Measurements from ENCODE around the gene ADAMTSL1.

ADAMTSL1 gene

DNA sequence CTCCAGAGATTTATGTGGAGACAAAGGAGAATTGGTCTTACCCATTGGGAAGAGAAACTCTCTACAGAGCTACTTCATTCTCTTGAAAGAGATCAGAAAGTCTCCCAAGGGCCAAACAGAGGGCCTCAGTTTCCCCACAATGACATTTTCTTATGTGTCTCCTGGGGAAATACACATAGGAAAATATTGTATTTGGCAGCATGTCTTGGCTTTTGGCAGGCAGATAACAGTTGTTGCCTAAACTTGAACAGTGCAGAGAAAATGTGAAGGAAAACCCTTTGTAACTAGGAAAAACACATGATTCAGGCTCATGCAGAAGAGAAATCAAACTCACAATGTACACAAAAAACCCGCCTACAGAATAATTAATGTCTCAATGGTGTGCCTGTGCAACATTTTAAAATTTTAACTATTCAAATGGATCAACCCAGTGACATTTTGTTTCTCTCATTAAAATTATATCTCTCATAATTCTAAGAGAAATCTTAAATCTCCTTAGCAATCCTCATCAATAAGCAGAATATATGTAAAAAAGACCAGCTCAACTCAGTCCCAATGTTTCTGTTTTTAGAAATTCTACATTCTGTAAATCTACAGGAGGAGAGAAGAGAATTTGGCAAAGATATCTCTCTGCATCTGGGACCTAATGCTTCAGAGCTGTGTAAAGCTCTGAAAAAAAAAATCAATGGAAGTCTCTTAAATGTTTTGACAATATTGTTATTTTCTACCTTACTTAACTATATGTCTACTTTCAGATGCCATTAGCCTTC lies 205.1 kb downstream of the ADAMTSL1 start:
- Histone ChIP-seq H3K4me3 (IDR thresholded peaks at IDR 0.05; ENCODE audit: insufficient read depth, low read depth, low read length) (no peak overlapping the region), H3K36me3 (ENCODE audit: insufficient read depth) (no peaks in the 10 kb centered on the region)

DNA sequence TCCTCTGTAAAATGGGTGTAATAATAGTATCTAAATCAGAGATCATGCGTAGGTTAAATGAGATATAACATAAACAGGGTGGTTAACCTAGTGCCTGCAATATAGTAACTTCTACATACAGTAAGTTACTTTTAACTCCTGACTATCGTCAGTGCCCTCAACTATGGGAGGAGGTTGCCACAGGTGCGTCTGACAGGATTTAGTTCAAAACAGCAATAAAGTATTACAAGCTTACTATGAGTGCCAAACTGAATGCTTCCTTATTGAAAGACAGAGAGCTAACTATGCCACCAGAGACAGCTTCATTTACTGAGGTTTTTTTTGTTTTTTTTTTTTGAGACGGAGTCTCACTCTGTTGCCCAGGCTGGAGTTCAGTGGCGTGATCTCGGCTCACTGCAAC lies 209.0 kb downstream of the ADAMTSL1 start:
- TF ChIP-seq CTCF (conservative IDR thresholded peaks at IDR 0.05; ENCODE audit: low read depth, low read length), result no peak
- no peaks in the 10 kb centered on the region for H3K36me3 ChIP-seq (ENCODE audit: insufficient read depth)
- H3K4me3 ChIP-seq (IDR thresholded peaks at IDR 0.05; ENCODE audit: insufficient read depth, low read depth, low read length), result no peak overlapping the region
- H3K27ac ChIP-seq, result no peak overlapping the region
- no peak overlapping the region for H3K9ac ChIP-seq
- no peaks in the 10 kb centered on the region for H3K4me1 ChIP-seq (ENCODE audit: low read depth, poor library complexity, severe bottlenecking)
- no peak overlapping the region for H3K4me2 ChIP-seq
- H3K27me3 ChIP-seq (ENCODE audit: insufficient read depth, low read depth), result no peaks in the 10 kb centered on the region
- no peaks in the 10 kb centered on the region for H4K20me1 ChIP-seq (ENCODE audit: insufficient read depth)
- H3K79me2 ChIP-seq (ENCODE audit: insufficient read depth, low read depth), result no peaks in the 10 kb centered on the region
- no peak overlapping the region for H2AFZ ChIP-seq (ENCODE audit: low read depth)

More for the DNA sequence above, 205.1 kb downstream of the ADAMTSL1 start:
- H2AFZ ChIP-seq (ENCODE audit: low read depth), result no peak overlapping the region
- H3K79me2 ChIP-seq (ENCODE audit: insufficient read depth, low read depth), result no peaks in the 10 kb centered on the region
- H3K9ac ChIP-seq, result no peak overlapping the region
- no peaks in the 10 kb centered on the region for H3K27me3 ChIP-seq (ENCODE audit: insufficient read depth, low read depth)
- TF ChIP-seq CTCF (conservative IDR thresholded peaks at IDR 0.05; ENCODE audit: low read depth, low read length), result no peak
- H3K27ac ChIP-seq, result no peak overlapping the region
- no peaks in the 10 kb centered on the region for H3K4me1 ChIP-seq (ENCODE audit: low read depth, poor library complexity, severe bottlenecking)
- no peaks in the 10 kb centered on the region for H4K20me1 ChIP-seq (ENCODE audit: insufficient read depth)
- H3K4me2 ChIP-seq, result no peak overlapping the region

GRCh38 chr9:18683312-18683711 lies 209.4 kb downstream of the ADAMTSL1 start:
- Histone ChIP-seq H3K9ac (no peak overlapping the region), H3K27ac (no peak overlapping the region), H3K27me3 (ENCODE audit: insufficient read depth, low read depth) (no peaks in the 10 kb centered on the region), H2AFZ (ENCODE audit: low read depth) (no peak overlapping the region), H3K4me1 (ENCODE audit: low read depth, poor library complexity, severe bottlenecking) (no peaks in the 10 kb centered on the region), H3K4me3 (IDR thresholded peaks at IDR 0.05; ENCODE audit: insufficient read depth, low read depth, low read length) (no peak overlapping the region), H3K36me3 (ENCODE audit: insufficient read depth) (no peaks in the 10 kb centered on the region), H3K79me2 (ENCODE audit: insufficient read depth, low read depth) (no peaks in the 10 kb centered on the region), H4K20me1 (ENCODE audit: insufficient read depth) (no peaks in the 10 kb centered on the region), H3K4me2 (no peak overlapping the region)
- TF ChIP-seq CTCF (conservative IDR thresholded peaks at IDR 0.05; ENCODE audit: low read depth, low read length), result no peak

- TF ChIP-seq CTCF (conservative IDR thresholded peaks at IDR 0.05; ENCODE audit: low read depth, low read length), result no peak
- Histone ChIP-seq H3K4me2 (no peak overlapping the region), H3K27me3 (ENCODE audit: insufficient read depth, low read depth) (no peaks in the 10 kb centered on the region), H3K4me3 (IDR thresholded peaks at IDR 0.05; ENCODE audit: insufficient read depth, low read depth, low read length) (no peak overlapping the region), H3K4me1 (ENCODE audit: low read depth, poor library complexity, severe bottlenecking) (no peaks in the 10 kb centered on the region), H3K79me2 (ENCODE audit: insufficient read depth, low read depth) (no peaks in the 10 kb centered on the region), H4K20me1 (ENCODE audit: insufficient read depth) (no peaks in the 10 kb centered on the region), H3K9ac (no peak overlapping the region), H2AFZ (ENCODE audit: low read depth) (no peak overlapping the region), H3K36me3 (ENCODE audit: insufficient read depth) (no peaks in the 10 kb centered on the region), H3K27ac (no peak overlapping the region)
These were observed 209.9 kb downstream of the ADAMTSL1 start for GRCh38 chr9:18683851-18684250.

Data from KMS-11 (cell line).